MM.1S (cell line): Measurements from ENCODE around the gene CD244.

Experiments used
- EZH2phosphoT487 ChIP-seq: fragments of 300-600 bp; sonication (generic); IDR thresholded peaks from 2 replicates; pipeline ENCODE4 v1.6.1; 2018; ENCODE audit warnings: antibody characterized with exemption, low read length
- TF ChIP-seq, protein P1 (sequence below): fragments of 300-600 bp; sonication (generic); IDR thresholded peaks from 2 replicates; pipeline ENCODE4 v1.5.1; 2016; ENCODE audit warnings: antibody characterized with exemption, low read length, mixed read lengths

GRCh38 chr1:160863774-160864131, 1.1 kb upstream of the CD244 start:
- no peak for TF ChIP-seq EZH2phosphoT487
- TF ChIP-seq, protein P1, sequence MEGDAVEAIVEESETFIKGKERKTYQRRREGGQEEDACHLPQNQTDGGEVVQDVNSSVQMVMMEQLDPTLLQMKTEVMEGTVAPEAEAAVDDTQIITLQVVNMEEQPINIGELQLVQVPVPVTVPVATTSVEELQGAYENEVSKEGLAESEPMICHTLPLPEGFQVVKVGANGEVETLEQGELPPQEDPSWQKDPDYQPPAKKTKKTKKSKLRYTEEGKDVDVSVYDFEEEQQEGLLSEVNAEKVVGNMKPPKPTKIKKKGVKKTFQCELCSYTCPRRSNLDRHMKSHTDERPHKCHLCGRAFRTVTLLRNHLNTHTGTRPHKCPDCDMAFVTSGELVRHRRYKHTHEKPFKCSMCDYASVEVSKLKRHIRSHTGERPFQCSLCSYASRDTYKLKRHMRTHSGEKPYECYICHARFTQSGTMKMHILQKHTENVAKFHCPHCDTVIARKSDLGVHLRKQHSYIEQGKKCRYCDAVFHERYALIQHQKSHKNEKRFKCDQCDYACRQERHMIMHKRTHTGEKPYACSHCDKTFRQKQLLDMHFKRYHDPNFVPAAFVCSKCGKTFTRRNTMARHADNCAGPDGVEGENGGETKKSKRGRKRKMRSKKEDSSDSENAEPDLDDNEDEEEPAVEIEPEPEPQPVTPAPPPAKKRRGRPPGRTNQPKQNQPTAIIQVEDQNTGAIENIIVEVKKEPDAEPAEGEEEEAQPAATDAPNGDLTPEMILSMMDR = no peak
